RWPE1 (cell line): ENCODE data around the gene NGEF.

Experiments used
- CTCF ChIA-PET: fragments of 350-600 bp; sonication (Branson Sonifier 250); formaldehyde crosslinking; extraction: SDS; loops from one replicate; lab custom pipeline; 2021; lab: Yijun Ruan, JAX
- POLR2A ChIA-PET: fragments of 400-600 bp; formaldehyde crosslinking; extraction: SDS; loops from one replicate; lab custom pipeline; 2020; ENCODE audit warnings: antibody characterized with exemption; ENCODE audit not compliant: low non-redundant PET; lab: Yijun Ruan, JAX
- DNase-seq: peaks from one replicate; pipeline ENCODE4 v3.0.0; 2012; ENCODE audit warnings: low spot score
- H3K27ac ChIP-seq: fragments of 450-650 bp; 2 replicates; pipeline ENCODE4 v1.5.1; 2017
- CTCF ChIP-seq: fragments of 450-650 bp; conservative IDR thresholded peaks from 2 replicates; pipeline ENCODE4 v1.5.1; 2017; ENCODE audit warnings: low read depth, mild to moderate bottlenecking

Gene NGEF

GRCh38 chr2:232903989-232904388, 109.1 kb downstream of the NGEF start:
- DNase-seq: no peak
- H3K27ac ChIP-seq: peak overlapping the region; percentile 51
- ChIA-PET CTCF (no interaction called here), POLR2A (no interaction called here)
- no peak for TF ChIP-seq CTCF

- CTCF ChIA-PET: interaction anchor here (0.7 kb wide), 1 partner anchor 99 kb away, joined by 3 read pairs; no protein-coding TSS in a partner anchor
- no peak for TF ChIP-seq CTCF
- peak overlapping the region; percentile 92 for H3K27ac ChIP-seq
- POLR2A ChIA-PET: interaction anchor here (0.6 kb wide), 1 partner anchor 41 kb away, joined by 3 read pairs; no protein-coding TSS in a partner anchor
- peak; percentile 90 for DNase-seq
Observed at GRCh38 chr2:232901736-232902578, 111.1 kb downstream of the NGEF start.

GRCh38 chr2:232900811-232901735, 112.0 kb downstream of the NGEF start:
- DNase-seq: no peak
- POLR2A ChIA-PET: interaction anchor here (0.6 kb wide), 1 partner anchor 42 kb away, joined by 3 read pairs; no protein-coding TSS in a partner anchor
- CTCF ChIA-PET: interaction anchor here (0.7 kb wide), 1 partner anchor 100 kb away, joined by 3 read pairs; no protein-coding TSS in a partner anchor
- H3K27ac ChIP-seq: peak overlapping the region; percentile 92
- no peak for TF ChIP-seq CTCF

GRCh38 chr2:232898592-232899543, 114.2 kb downstream of the NGEF start:
- ChIA-PET CTCF (no interaction called here), POLR2A (no interaction called here)
- DNase-seq: no peak
- H3K27ac ChIP-seq: peak overlapping the region; percentile 57
- no peak for TF ChIP-seq CTCF

GRCh38 chr2:232897598-232898408, 115.3 kb downstream of the NGEF start:
- ChIA-PET CTCF (interaction anchor here (0.6 kb wide), 1 partner anchor 127 kb away, joined by 5 read pairs; no protein-coding TSS in a partner anchor), POLR2A (no interaction called here)
- no peak for TF ChIP-seq CTCF
- DNase-seq: no peak
- H3K27ac ChIP-seq: peak overlapping the region; percentile 31
